ENCODE results near the gene ARID4A. TPM values are rescaled to one million over a fixed set of nuclear protein-coding genes. Genes with fewer than 3 reads are reported as not detected.

ARID4A gene
- total and polyA plus RNA-seq, 9 of the 15 experiments (the other 6 are each of a cell fraction or from before 2014, with no cell fraction given), result 2.4 to 11.5 (median 8.7) TPM

GRCh38 chr14:58298477-58299400 lies at the start of gene ARID4A (continued):
- TF ChIP-seq POLR2B (IDR thresholded peaks at IDR 0.05; ENCODE audit: low read depth, partially characterized antibody) (peak; percentile 48), NKRF (IDR thresholded peaks at IDR 0.05; ENCODE audit: borderline replicate concordance) (peak; percentile 78), RBM14 (IDR thresholded peaks at IDR 0.05; ENCODE audit: borderline replicate concordance, insufficient read depth, low read depth, low read length) (no peak), CC2D1A (IDR thresholded peaks at IDR 0.05) (0 out of 2 replicates have a peak, but pooled peaks have one; percentile 6), UBTF (IDR thresholded peaks at IDR 0.05; ENCODE audit: borderline replicate concordance in 1 of 2, low read depth in 2 of 2, low read length in 2 of 2) (no peak), RERE (CRISPR knock-in tag; IDR thresholded peaks at IDR 0.05; ENCODE audit: borderline replicate concordance) (no peak), ZC3H4 (CRISPR knock-in tag; IDR thresholded peaks at IDR 0.05; ENCODE audit: borderline replicate concordance) (0 out of 2 replicates have a peak, but pooled peaks have one; percentile 6), JUN (IDR thresholded peaks at IDR 0.05; ENCODE audit: borderline replicate concordance, low read depth, low read length) (no peak), JUN (CRISPR knock-in tag; IDR thresholded peaks at IDR 0.05; ENCODE audit: borderline replicate concordance) (no peak), HSF4 (CRISPR knock-in tag; IDR thresholded peaks at IDR 0.05; ENCODE audit: borderline replicate concordance) (no peak), ATF1 (CRISPR knock-in tag; IDR thresholded peaks at IDR 0.05) (no peak), ATF1 (tag; IDR thresholded peaks at IDR 0.05) (peak; percentile 16; the same call in 1 of the 2 replicates), NCOA4 (IDR thresholded peaks at IDR 0.05; ENCODE audit: partially characterized antibody) (no peak), EWSR1 (IDR thresholded peaks at IDR 0.05; ENCODE audit: borderline replicate concordance, low read depth, partially characterized antibody) (no peak), ZNF146 (CRISPR knock-in tag; IDR thresholded peaks at IDR 0.05; ENCODE audit: unreplicated experiment) (no peak), NR2C1 (IDR thresholded peaks at IDR 0.05) (no peak), NR2C1 (tag; IDR thresholded peaks at IDR 0.05) (no peak), TAF7 (tag; IDR thresholded peaks at IDR 0.05) (no peak)
